Measurements from ENCODE around the gene TMOD1.
A peak's percentile ranks its signal among the peaks of the same experiment; 100 is the strongest.

TMOD1 gene

DNA sequence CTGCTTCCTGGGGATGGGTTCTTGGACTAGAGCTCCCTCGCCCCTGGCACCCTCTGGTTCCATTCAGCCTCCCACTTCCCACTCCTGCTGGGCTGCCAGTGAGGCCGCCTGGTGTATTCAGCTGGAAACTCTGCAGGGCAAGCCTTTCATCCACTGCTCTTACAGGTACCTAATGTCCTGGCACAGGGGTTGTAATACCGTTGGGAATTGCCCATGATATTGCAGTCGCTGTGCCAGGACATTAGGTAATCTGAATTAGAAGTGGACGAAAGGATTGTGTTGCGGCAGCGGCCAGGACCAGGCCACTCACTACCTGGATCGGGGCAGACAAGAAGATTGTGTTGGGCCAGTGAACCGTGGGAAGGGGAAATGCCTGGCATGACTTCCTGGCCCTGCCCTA lies 13.1 kb downstream of the TMOD1 start:
- Histone ChIP-seq H3K4me1 (ENCODE audit: control extremely low read depth in 1 of 4, control insufficient read depth in 4 of 4, insufficient read depth in 4 of 4, low read length in 3 of 4) (peaks cover 0 to 27% (median 20%) of the 10 kb centered on the region in 4 experiments), H3K36me3 (ENCODE audit: control insufficient read depth in 4 of 4, insufficient read depth in 4 of 4, low read length in 3 of 4) (no peaks in the 10 kb centered on the region), H3K9me3 (ENCODE audit: control extremely low read depth in 1 of 5, control insufficient read depth in 4 of 5, insufficient read depth in 2 of 5, low read depth in 1 of 5, low read length in 4 of 5) (no peaks in the 10 kb centered on the region), H3K4me3 (ENCODE audit: control insufficient read depth in 1 of 7, extremely low read depth in 1 of 7, insufficient read depth in 4 of 7, low read depth in 2 of 7, low read length in 6 of 7) (no peak overlapping the region), H3K27ac (ENCODE audit: insufficient read depth in 1 of 2, low read depth in 1 of 2, low read length in 2 of 2, poor library complexity in 1 of 2, severe bottlenecking in 2 of 2) (no peak overlapping the region), H3K27me3 (replicated peaks in 2 of 5; ENCODE audit: control insufficient read depth in 4 of 5, insufficient read depth in 5 of 5, low read length in 4 of 5) (no peaks in the 10 kb centered on the region)
- POLR2A ChIA-PET: no interaction called here
- CTCF ChIA-PET: interaction anchor here (0.6 kb wide), 1 partner anchor 202 kb away, joined by 3 read pairs; no protein-coding TSS in a partner anchor
- 78% methylated on average over 9 of the region's 9 CpGs for WGBS (ENCODE audit: insufficient coverage)
- DNase-seq: no peak

DNA sequence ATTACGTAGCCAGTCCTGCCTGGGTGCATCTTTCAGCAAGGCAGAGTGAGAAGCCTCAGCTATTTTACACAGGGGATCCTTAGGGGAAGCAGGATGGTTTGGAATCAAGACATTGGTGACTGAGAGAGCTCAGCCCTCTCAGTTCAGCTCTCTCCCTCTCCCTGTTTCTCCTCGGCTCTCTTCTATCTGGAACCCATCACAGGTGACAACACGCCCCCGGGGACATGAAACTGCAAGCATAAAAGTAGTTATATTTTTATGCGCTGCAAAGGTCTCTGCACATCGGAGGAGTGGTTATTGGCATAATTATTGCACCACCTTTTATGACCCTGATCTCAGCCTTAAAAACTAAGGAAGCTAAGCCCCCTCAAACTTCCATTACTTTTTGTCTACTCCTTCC lies 14.2 kb downstream of the TMOD1 start:
- WGBS (ENCODE audit: insufficient coverage): 100% methylated on average over 2 of the region's 6 CpGs
- no peaks in the 10 kb centered on the region for H3K36me3 ChIP-seq (ENCODE audit: control insufficient read depth in 4 of 4, insufficient read depth in 4 of 4, low read length in 3 of 4)
- H3K9me3 ChIP-seq (ENCODE audit: control extremely low read depth in 1 of 5, control insufficient read depth in 4 of 5, insufficient read depth in 2 of 5, low read depth in 1 of 5, low read length in 4 of 5): no peaks in the 10 kb centered on the region
- H3K4me1 ChIP-seq (ENCODE audit: control extremely low read depth in 1 of 4, control insufficient read depth in 4 of 4, insufficient read depth in 4 of 4, low read length in 3 of 4): peaks cover 0 to 36% (median 24%) of the 10 kb centered on the region in 4 experiments
- DNase-seq: no peak
- ChIA-PET POLR2A (no interaction called here), CTCF (interaction anchor here (0.9 to 2.8 kb wide), 3 partner anchors 13 to 46 kb away, joined by 4 to 7 read pairs (median 7); no protein-coding TSS in a partner anchor)
- H3K27me3 ChIP-seq (replicated peaks in 2 of 5; ENCODE audit: control insufficient read depth in 4 of 5, insufficient read depth in 5 of 5, low read length in 4 of 5): no peaks in the 10 kb centered on the region
- H3K4me3 ChIP-seq (ENCODE audit: control insufficient read depth in 1 of 7, extremely low read depth in 1 of 7, insufficient read depth in 4 of 7, low read depth in 2 of 7, low read length in 6 of 7): no peak overlapping the region
- H3K27ac ChIP-seq (ENCODE audit: insufficient read depth in 1 of 2, low read depth in 1 of 2, low read length in 2 of 2, poor library complexity in 1 of 2, severe bottlenecking in 2 of 2): no peak overlapping the region

DNA sequence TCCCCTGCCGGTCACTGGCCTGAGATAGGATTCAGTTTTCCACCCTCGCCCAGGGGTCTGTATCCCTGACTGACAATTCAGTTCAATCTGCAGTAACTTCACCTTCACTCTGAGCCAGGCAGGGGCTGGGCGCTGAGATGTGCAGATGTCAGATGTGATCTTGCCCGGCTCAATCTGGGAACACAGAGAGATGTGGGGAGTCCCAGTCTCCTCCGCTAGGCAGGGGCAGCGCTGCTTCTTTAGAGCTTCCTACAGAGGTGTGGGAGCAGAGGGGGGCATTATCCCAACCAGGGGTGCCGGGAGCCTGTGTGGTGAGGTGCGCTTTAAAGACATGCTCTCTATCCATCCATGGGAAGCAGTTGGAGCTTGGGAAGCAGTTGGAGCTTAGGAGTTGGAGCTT lies 14.6 kb downstream of the TMOD1 start:
- Histone ChIP-seq H3K4me3 (ENCODE audit: control insufficient read depth in 1 of 7, extremely low read depth in 1 of 7, insufficient read depth in 4 of 7, low read depth in 2 of 7, low read length in 6 of 7) (no peak overlapping the region), H3K27ac (ENCODE audit: insufficient read depth in 1 of 2, low read depth in 1 of 2, low read length in 2 of 2, poor library complexity in 1 of 2, severe bottlenecking in 2 of 2) (no peak overlapping the region), H3K36me3 (ENCODE audit: control insufficient read depth in 4 of 4, insufficient read depth in 4 of 4, low read length in 3 of 4) (no peaks in the 10 kb centered on the region), H3K4me1 (ENCODE audit: control extremely low read depth in 1 of 4, control insufficient read depth in 4 of 4, insufficient read depth in 4 of 4, low read length in 3 of 4) (peaks cover 0 to 36% (median 24%) of the 10 kb centered on the region in 4 experiments), H3K9me3 (ENCODE audit: control extremely low read depth in 1 of 5, control insufficient read depth in 4 of 5, insufficient read depth in 2 of 5, low read depth in 1 of 5, low read length in 4 of 5) (no peaks in the 10 kb centered on the region), H3K27me3 (replicated peaks in 2 of 5; ENCODE audit: control insufficient read depth in 4 of 5, insufficient read depth in 5 of 5, low read length in 4 of 5) (no peaks in the 10 kb centered on the region)
- WGBS (ENCODE audit: insufficient coverage): 98% methylated on average over 8 of the region's 8 CpGs
- CTCF ChIA-PET: interaction anchor here (2.1 to 2.8 kb wide), 2 partner anchors 13 to 47 kb away, joined by 7 read pairs; no protein-coding TSS in a partner anchor
- no peak for DNase-seq
- POLR2A ChIA-PET: no interaction called here

DNA sequence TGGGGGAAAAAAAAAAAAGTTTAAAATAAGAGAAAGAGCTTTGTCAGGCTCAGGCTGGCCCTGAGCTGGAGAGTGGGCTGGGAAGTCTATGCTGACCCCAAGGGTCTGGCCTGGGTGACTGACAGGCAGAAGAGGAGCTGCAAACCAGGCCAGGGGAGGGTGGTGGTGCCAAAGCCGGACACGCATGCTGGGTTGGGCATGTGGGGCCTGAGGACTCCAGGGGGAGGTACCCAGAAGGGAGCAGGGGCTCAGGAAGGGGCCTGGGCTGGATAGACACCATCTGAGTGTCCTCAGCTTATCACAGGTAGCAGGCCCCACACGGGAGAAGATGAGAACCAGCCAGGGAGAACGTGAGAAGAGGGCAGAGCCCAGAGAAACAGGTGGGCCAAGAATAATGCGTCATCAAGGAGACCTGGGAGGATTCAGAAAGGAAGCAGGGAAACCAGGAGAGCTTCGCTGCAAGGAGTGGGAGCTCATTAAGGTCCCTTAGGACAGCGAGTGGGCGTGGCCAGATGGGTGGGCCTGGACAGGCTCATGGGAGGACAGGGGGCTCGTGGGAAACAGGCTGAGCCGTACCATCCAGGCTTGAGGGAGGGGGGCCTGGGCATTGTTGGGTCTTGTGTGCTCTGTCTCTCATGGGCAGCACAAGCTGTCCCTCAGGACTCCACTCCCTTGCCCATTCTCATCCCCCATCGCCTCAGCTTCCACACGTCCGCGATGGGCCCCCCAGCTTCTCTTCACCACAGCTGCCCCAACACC lies 16.0 kb downstream of the TMOD1 start:
- Histone ChIP-seq H3K27ac (ENCODE audit: insufficient read depth in 1 of 2, low read depth in 1 of 2, low read length in 2 of 2, poor library complexity in 1 of 2, severe bottlenecking in 2 of 2) (no peak overlapping the region), H3K36me3 (ENCODE audit: control insufficient read depth in 4 of 4, insufficient read depth in 4 of 4, low read length in 3 of 4) (no peaks in the 10 kb centered on the region), H3K27me3 (replicated peaks in 2 of 5; ENCODE audit: control insufficient read depth in 4 of 5, insufficient read depth in 5 of 5, low read length in 4 of 5) (no peaks in the 10 kb centered on the region), H3K9me3 (ENCODE audit: control extremely low read depth in 1 of 5, control insufficient read depth in 4 of 5, insufficient read depth in 2 of 5, low read depth in 1 of 5, low read length in 4 of 5) (no peaks in the 10 kb centered on the region), H3K4me3 (ENCODE audit: control insufficient read depth in 1 of 7, extremely low read depth in 1 of 7, insufficient read depth in 4 of 7, low read depth in 2 of 7, low read length in 6 of 7) (peak overlapping the region in 1 of 7 experiments; percentile 65), H3K4me1 (ENCODE audit: control extremely low read depth in 1 of 4, control insufficient read depth in 4 of 4, insufficient read depth in 4 of 4, low read length in 3 of 4) (peaks cover 0 to 36% (median 24%) of the 10 kb centered on the region in 4 experiments)
- no peak for DNase-seq
- ChIA-PET CTCF (interaction anchor here (0.7 to 2.8 kb wide), 5 partner anchors 15 to 99 kb away, joined by 3 to 7 read pairs (median 6); partner anchors contain the start of gene TMOD1), POLR2A (interaction anchor here (0.7 kb wide), 1 partner anchor 16 kb away, joined by 3 read pairs; the partner anchor contains the start of gene TMOD1)
- WGBS (ENCODE audit: insufficient coverage): 90% methylated on average over 10 of the region's 14 CpGs

DNA sequence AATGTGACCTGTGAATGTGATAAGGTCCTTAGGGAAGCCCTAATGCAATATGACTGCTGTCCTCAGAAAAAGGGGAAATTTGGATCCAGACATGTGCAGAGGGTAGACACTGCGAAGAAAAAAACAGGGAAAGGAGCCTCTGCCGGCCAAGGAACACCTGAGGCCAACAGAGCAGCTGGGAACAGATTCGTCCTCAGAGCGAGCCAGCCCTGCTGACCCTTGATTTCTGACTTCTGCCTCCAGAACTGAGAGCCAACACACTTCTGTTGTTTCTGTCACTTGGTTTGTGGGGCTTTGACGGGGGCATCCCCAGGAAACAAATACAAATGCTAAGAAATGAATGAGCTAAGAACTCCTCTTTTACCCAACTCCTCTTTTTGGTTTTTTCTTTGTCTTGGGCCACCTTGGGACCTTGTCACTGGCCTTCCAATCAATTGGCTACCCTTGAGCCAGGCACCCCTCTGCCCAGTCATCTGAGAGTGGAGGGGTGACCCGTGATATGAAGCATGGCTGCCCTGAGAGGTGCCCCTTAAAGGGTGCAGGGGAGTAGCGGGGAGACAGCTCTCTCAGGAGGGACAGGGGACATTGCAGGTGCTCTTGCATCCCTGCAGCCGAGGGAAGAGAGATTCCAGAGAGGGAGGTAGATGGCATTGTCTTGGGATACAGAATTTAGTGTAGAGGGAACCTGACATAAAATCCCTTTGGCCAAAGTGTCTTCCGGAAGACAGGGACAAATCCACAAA lies 16.9 kb downstream of the TMOD1 start:
- Histone ChIP-seq H3K27me3 (replicated peaks in 2 of 5; ENCODE audit: control insufficient read depth in 4 of 5, insufficient read depth in 5 of 5, low read length in 4 of 5) (no peaks in the 10 kb centered on the region), H3K9me3 (ENCODE audit: control extremely low read depth in 1 of 5, control insufficient read depth in 4 of 5, insufficient read depth in 2 of 5, low read depth in 1 of 5, low read length in 4 of 5) (no peaks in the 10 kb centered on the region), H3K4me3 (ENCODE audit: control insufficient read depth in 1 of 7, extremely low read depth in 1 of 7, insufficient read depth in 4 of 7, low read depth in 2 of 7, low read length in 6 of 7) (peak overlapping the region in 3 of 7 experiments; percentile 47 to 65 (median 59)), H3K4me1 (ENCODE audit: control extremely low read depth in 1 of 4, control insufficient read depth in 4 of 4, insufficient read depth in 4 of 4, low read length in 3 of 4) (peaks cover 0 to 36% (median 24%) of the 10 kb centered on the region in 4 experiments), H3K27ac (ENCODE audit: insufficient read depth in 1 of 2, low read depth in 1 of 2, low read length in 2 of 2, poor library complexity in 1 of 2, severe bottlenecking in 2 of 2) (peak overlapping the region in 1 of 2 experiments; percentile 29), H3K36me3 (ENCODE audit: control insufficient read depth in 4 of 4, insufficient read depth in 4 of 4, low read length in 3 of 4) (no peaks in the 10 kb centered on the region)
- DNase-seq: peak in 2 of 3 donors; percentile 24 to 29
- POLR2A ChIA-PET: interaction anchor here (0.7 to 1.0 kb wide), 2 partner anchors 9 to 17 kb away, joined by 3 read pairs; partner anchors contain the start of gene TMOD1
- WGBS (ENCODE audit: insufficient coverage): 71% methylated on average over 9 of the region's 9 CpGs
- CTCF ChIA-PET: interaction anchor here (0.7 to 2.8 kb wide), 5 partner anchors 12 to 81 kb away, joined by 3 to 7 read pairs (median 4); partner anchors contain the start of gene TMOD1

DNA sequence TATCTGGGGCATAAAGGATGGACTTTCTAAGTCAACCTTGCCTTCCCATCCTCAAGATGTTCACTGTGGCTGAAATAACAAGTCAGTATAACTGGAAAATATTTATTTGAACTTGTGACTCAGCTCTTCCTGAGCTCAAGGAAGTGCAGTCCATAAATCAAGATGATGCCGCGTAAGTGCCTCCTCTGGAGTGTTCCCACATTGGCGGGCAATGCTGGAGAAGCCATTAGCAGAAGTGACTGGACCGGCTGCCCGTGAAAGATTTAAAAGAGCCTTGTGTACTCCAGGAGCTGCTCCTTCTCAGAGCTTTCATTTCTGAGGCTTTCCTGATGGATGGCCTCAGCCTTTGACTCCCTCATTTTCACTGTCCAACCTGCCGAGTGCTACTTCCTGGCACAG lies 17.4 kb downstream of the TMOD1 start:
- ChIA-PET POLR2A (interaction anchor here (1.0 kb wide), 1 partner anchor 10 kb away, joined by 3 read pairs; no protein-coding TSS in a partner anchor), CTCF (interaction anchor here (0.7 to 1.7 kb wide), 4 partner anchors 12 to 80 kb away, joined by 3 to 6 read pairs (median 4); partner anchors contain the start of gene TMOD1)
- no peaks in the 10 kb centered on the region for H3K9me3 ChIP-seq (ENCODE audit: control extremely low read depth in 1 of 5, control insufficient read depth in 4 of 5, insufficient read depth in 2 of 5, low read depth in 1 of 5, low read length in 4 of 5)
- WGBS (ENCODE audit: insufficient coverage): 2% methylated on average over 5 of the region's 6 CpGs
- peaks cover 0 to 36% (median 24%) of the 10 kb centered on the region in 4 experiments for H3K4me1 ChIP-seq (ENCODE audit: control extremely low read depth in 1 of 4, control insufficient read depth in 4 of 4, insufficient read depth in 4 of 4, low read length in 3 of 4)
- peak; percentile 84 to 96 (median 92) for DNase-seq
- peak overlapping the region in 4 of 7 experiments; percentile 32 to 65 (median 53) for H3K4me3 ChIP-seq (ENCODE audit: control insufficient read depth in 1 of 7, extremely low read depth in 1 of 7, insufficient read depth in 4 of 7, low read depth in 2 of 7, low read length in 6 of 7)
- H3K27me3 ChIP-seq (replicated peaks in 2 of 5; ENCODE audit: control insufficient read depth in 4 of 5, insufficient read depth in 5 of 5, low read length in 4 of 5): no peaks in the 10 kb centered on the region
- H3K36me3 ChIP-seq (ENCODE audit: control insufficient read depth in 4 of 4, insufficient read depth in 4 of 4, low read length in 3 of 4): no peaks in the 10 kb centered on the region
- H3K27ac ChIP-seq (ENCODE audit: insufficient read depth in 1 of 2, low read depth in 1 of 2, low read length in 2 of 2, poor library complexity in 1 of 2, severe bottlenecking in 2 of 2): peak overlapping the region; percentile 29 to 67

Measured in common myeloid progenitor, CD34-positive (primary cell).